Common myeloid progenitor, CD34-positive (primary cell): ENCODE data around the gene LGALS3BP.
A peak's percentile ranks its signal among the peaks of the same experiment; 100 is the strongest.

Experiments
- CTCF ChIA-PET: fragments of 350-600 bp; sonication (Branson Sonifier 250); formaldehyde crosslinking; loops from one replicate; lab custom pipeline; 2021; ENCODE audit warnings: antibody characterized with exemption; lab: Charles Lee
- POLR2A ChIA-PET: fragments of 350-600 bp; sonication (Branson Sonifier 250); formaldehyde crosslinking; loops from one replicate; lab custom pipeline; 2021; ENCODE audit warnings: antibody characterized with exemption; lab: Charles Lee
- DNase-seq, 3 donors: peaks; one replicate each; pipeline versions ENCODE4 v3.0.0 to v3.0.0-alpha.2; 2013
- H3K27ac ChIP-seq, 2 experiments: 1 replicate in 1 of 2; 2 replicates in 1 of 2; pipeline ENCODE4 v1.7.0; 2013; ENCODE audit warnings: inconsistent platforms in 2 of 2, low read length in 2 of 2, mild to moderate bottlenecking in 2 of 2, low read depth in 1 of 2, moderate library complexity in 1 of 2; ENCODE audit not compliant: severe bottlenecking in 2 of 2, insufficient read depth in 1 of 2, poor library complexity in 1 of 2
- H3K27me3 ChIP-seq, 5 experiments: replicated peaks in 2 of 5; 1 replicate in 3 of 5; 2 replicates in 2 of 5; pipeline versions ENCODE4 v1.6.1 to v1.7.0; 2013; ENCODE audit warnings: low read length in 4 of 5, mild to moderate bottlenecking in 2 of 5, moderate library complexity in 2 of 5, inconsistent platforms in 1 of 5; ENCODE audit not compliant: insufficient read depth in 5 of 5, control insufficient read depth in 4 of 5
- H3K36me3 ChIP-seq, 4 experiments: 1 replicate in 2 of 4; 2 replicates in 2 of 4; pipeline versions ENCODE4 v1.6.1 to v1.7.0; 2013; ENCODE audit warnings: low read length in 3 of 4, control low read depth in 1 of 4, mild to moderate bottlenecking in 1 of 4; ENCODE audit not compliant: control insufficient read depth in 4 of 4, insufficient read depth in 4 of 4
- H3K4me1 ChIP-seq, 4 experiments: 1 replicate in 3 of 4; 2 replicates in 1 of 4; pipeline versions ENCODE4 v1.6.1 to v1.7.1; 2013; ENCODE audit warnings: low read length in 3 of 4, mild to moderate bottlenecking in 3 of 4, control low read depth in 1 of 4, inconsistent platforms in 1 of 4, moderate library complexity in 1 of 4; ENCODE audit not compliant: control insufficient read depth in 4 of 4, insufficient read depth in 4 of 4; ENCODE audit errors: control extremely low read depth in 1 of 4
- H3K4me3 ChIP-seq, 7 experiments: 1 replicate in 4 of 7; 2 replicates in 3 of 7; pipeline versions ENCODE4 v1.5.1 to v1.7.0; 2013; ENCODE audit warnings: mild to moderate bottlenecking in 7 of 7, low read length in 6 of 7, moderate library complexity in 6 of 7, inconsistent platforms in 2 of 7, low read depth in 2 of 7, control low read depth in 1 of 7; ENCODE audit not compliant: insufficient read depth in 4 of 7, control insufficient read depth in 1 of 7; ENCODE audit errors: extremely low read depth in 1 of 7
- H3K9me3 ChIP-seq, 5 experiments: 1 replicate in 4 of 5; 2 replicates in 1 of 5; pipeline versions ENCODE4 v1.6.1 to v1.7.1; 2013; ENCODE audit warnings: low read length in 4 of 5, mild to moderate bottlenecking in 2 of 5, inconsistent platforms in 1 of 5, low read depth in 1 of 5, moderate library complexity in 1 of 5; ENCODE audit not compliant: control insufficient read depth in 4 of 5, insufficient read depth in 2 of 5; ENCODE audit errors: control extremely low read depth in 1 of 5
- WGBS: methylation state at CpG from one replicate; pipeline ENCODE4 v1.1.5; 2013; ENCODE audit not compliant: insufficient coverage; 5-methylcytosine and 5-hydroxymethylcytosine counted together

Gene LGALS3BP

DNA sequence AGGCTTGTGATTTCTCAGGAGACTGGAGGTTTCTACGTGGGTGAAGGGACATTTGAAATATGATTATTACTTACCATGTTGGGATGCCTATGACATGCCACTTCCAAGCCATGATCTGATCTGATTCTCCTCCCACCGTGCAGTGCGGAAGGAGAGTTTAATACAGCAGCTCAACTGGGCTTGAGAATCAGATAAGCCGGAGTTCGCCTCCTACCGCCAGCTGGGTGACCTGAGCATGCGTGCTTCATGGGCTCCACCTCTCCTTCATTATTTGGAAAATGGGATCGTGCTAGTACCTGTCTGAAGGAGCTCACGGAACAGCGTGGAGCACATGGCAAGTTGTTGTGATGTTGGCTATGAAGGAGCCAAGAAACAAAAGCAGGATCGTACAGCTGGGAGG is 42.2 kb downstream of the LGALS3BP start:
- Histone ChIP-seq H3K9me3 (no peaks in the 10 kb centered on the region), H3K4me3 (no peak overlapping the region), H3K27ac (no peak overlapping the region), H3K36me3 (no peaks in the 10 kb centered on the region), H3K4me1 (peaks cover 0 to 17% (median 13%) of the 10 kb centered on the region in 4 experiments), H3K27me3 (no peaks in the 10 kb centered on the region)
- WGBS, result 94% methylated on average over 10 of the region's 11 CpGs
- CTCF ChIA-PET, result interaction anchor here (1.1 to 1.6 kb wide), 2 partner anchors 10 to 34 kb away, joined by 3 to 6 read pairs; no protein-coding TSS in a partner anchor
- DNase-seq, result no peak
- POLR2A ChIA-PET, result interaction anchor here (0.9 kb wide), 1 partner anchor 66 kb away, joined by 3 read pairs; no protein-coding TSS in a partner anchor

DNA sequence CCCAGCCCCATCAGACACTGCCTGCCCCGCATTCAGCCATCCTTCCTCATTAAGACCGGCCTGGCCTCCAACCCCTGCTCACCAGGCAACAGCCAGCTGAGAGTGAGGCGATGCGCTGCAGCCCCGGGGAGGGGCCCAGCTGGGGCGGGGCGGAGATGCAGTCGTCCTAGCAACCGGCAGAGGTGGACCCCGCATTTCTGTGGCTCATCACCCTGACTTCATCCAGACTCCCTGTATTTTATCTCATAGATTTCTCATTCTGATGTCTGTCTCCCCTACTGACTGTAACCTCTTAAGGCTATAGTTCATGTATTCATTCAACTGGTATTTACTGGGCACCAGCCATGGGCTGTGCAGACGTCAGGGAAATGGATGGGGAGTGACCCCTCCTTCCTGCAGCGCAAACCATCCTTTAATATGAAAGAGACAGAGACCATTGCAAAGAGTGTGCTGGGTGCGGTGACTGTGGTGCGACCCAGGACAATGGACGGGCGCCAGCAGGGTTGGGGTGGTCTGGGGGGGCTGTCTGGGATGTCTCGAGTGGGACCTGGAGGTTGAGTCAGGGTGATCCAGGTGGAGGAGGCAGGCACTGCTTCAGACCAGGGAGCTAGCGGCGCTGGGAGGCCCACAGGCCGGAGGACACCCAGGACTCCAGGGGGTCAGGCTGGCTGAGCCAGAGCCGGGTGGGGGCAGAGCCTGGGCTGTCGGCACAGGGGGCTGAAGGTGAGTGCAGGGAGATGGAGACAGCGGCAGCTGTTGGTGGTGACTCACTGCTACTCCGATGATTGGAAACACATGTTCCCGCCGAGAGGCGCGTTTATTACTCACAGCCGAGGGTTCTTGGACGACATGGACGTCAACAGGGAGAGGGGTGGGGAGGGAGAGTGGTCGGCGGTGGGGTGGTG is 44.1 kb downstream of the LGALS3BP start:
- H3K4me3 ChIP-seq, result no peak overlapping the region
- no peak overlapping the region for H3K27ac ChIP-seq
- H3K27me3 ChIP-seq, result no peaks in the 10 kb centered on the region
- H3K9me3 ChIP-seq, result no peaks in the 10 kb centered on the region
- POLR2A ChIA-PET, result no interaction called here
- no peaks in the 10 kb centered on the region for H3K36me3 ChIP-seq
- 97% methylated on average over 28 of the region's 33 CpGs for WGBS
- H3K4me1 ChIP-seq, result peaks cover 0 to 17% (median 13%) of the 10 kb centered on the region in 4 experiments
- no peak for DNase-seq
- CTCF ChIA-PET, result no interaction called here

DNA sequence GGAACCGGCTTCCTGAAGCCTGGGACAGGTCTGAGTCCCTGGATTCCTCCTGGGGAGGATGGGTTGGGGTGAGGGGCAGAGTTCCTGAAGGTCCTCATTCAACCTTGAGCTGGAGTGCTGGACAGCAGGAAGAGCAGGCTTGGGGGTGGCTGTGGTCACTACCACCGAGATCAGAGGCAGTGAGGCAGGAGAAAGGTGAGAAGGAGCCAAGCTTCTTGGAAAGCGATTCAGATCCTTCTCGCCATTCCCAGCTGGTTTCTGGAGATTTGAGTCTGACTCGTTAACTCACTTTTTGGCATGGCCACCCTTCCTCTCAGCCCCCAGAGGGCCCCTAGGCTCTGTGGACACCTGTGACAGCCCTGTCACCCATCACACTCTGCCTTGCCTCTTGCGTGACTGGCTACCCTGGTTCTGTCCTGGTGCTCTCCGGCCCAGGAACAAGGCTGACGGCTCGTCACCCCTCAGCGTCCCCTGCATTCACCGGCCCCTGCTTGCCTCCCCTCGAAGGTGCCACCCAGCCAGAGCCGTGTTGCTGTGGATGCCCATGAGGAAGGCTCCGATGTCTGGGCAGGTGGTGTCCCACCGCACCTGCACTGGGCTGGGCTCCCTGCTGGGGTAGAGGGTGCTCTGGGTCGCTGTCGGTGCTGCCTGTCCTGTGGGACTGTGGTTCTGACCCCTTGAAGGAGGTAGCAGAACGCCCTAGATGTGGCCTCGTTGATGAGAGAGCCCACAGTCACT is 44.9 kb downstream of the LGALS3BP start:
- POLR2A ChIA-PET, result no interaction called here
- H3K4me3 ChIP-seq, result no peak overlapping the region

DNA sequence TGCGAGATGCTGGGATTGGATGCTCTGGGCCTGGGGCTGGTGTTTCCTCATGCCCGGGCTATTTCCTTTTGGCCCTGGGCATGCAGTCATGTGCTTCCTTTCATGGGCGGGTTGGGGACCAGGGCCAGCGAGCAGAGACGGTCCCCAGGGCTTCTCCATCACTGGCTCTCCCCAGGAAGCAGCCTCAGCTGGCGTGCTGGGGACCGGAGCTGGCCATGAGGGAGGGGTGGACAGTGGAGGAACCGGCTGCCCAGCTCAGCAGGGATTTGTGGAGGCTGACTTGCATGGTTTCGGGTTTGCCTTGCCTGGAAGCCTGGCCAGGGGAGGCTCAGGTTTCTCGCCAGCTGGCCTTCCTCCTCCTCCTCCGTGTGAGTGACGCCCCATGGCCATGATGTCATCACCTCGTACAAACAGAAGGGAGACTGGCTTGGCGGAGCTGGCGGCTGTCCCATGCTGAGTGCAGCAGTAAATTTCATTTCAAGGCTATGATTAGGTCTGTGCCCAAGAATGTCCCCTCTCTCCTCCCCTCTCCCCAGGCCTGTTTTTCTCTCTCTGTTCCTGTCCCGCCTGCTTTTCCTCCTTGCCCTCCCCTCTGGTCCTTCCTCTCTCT is 45.7 kb downstream of the LGALS3BP start:
- Histone ChIP-seq H3K36me3 (no peaks in the 10 kb centered on the region), H3K4me1 (peaks cover 0 to 17% (median 13%) of the 10 kb centered on the region in 4 experiments), H3K27me3 (no peaks in the 10 kb centered on the region), H3K9me3 (no peaks in the 10 kb centered on the region), H3K27ac (no peak overlapping the region), H3K4me3 (peak overlapping the region in 1 of 7 experiments; percentile 32)
- CTCF ChIA-PET, result interaction anchor here (0.7 to 1.5 kb wide), 2 partner anchors 38 to 72 kb away, joined by 3 read pairs; no protein-coding TSS in a partner anchor
- POLR2A ChIA-PET, result interaction anchor here (0.9 kb wide), 1 partner anchor 9 kb away, joined by 4 read pairs; the partner anchor contains the start of gene TIMP2
- WGBS, result 46% methylated on average over 15 of the region's 16 CpGs
- DNase-seq, result peak in 2 of 3 donors; percentile 62 to 64

More for the DNA sequence above, 44.9 kb downstream of the LGALS3BP start:
- DNase-seq, result no peak
- 95% methylated on average over 15 of the region's 19 CpGs for WGBS
- H3K27ac ChIP-seq, result no peak overlapping the region
- no peaks in the 10 kb centered on the region for H3K27me3 ChIP-seq
- no peaks in the 10 kb centered on the region for H3K9me3 ChIP-seq
- peaks cover 0 to 17% (median 13%) of the 10 kb centered on the region in 4 experiments for H3K4me1 ChIP-seq
- CTCF ChIA-PET, result interaction anchor here (0.7 to 1.5 kb wide), 2 partner anchors 37 to 72 kb away, joined by 3 read pairs; no protein-coding TSS in a partner anchor
- no peaks in the 10 kb centered on the region for H3K36me3 ChIP-seq

DNA sequence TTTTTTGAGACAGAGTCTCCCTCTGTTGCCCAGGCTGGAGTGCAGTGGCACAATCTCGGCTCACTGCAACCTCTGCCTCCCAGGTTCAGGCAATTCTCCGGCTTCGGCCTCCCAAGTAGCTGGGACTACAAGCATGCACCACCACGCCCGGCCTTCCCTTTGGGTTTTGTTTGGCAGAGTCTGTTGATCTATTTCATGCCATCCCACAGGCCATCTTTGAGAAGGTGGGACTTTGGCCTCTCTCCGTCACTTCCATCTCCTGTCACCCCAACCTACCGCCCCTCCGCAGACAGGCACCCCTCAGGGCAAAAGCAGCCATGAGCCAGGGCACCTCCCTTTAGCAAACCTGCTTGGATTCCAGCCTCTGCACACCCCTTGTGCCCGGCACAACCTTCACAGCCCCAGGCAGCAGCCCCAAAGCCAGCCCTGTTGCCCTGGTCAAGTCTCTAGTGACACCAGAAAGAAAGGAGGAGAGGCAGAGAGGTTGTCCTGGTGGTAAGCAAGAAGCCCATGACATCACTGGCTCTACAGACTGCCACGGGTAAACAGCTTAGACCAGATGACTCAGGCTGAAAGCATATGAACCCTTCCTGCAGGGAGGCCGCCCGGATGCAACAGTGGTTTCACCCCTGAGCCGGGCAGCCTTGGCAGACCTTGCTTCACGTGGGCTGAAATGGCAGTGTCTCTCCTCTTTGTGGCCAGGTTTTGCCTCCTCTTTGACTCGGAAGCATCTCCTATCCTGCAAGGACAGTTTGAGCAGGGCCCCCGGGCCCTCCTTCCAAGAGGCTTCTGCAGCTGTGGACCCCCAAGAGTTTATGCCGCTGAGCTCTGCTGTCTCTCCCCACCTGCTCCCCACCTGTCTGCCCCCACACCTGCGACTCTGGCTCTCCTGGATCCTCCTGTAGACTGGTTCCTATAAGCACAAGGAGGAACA is 46.4 kb downstream of the LGALS3BP start:
- Histone ChIP-seq H3K27me3 (no peaks in the 10 kb centered on the region), H3K36me3 (no peaks in the 10 kb centered on the region), H3K4me3 (no peak overlapping the region), H3K4me1 (peaks cover 0 to 17% (median 13%) of the 10 kb centered on the region in 4 experiments), H3K27ac (no peak overlapping the region), H3K9me3 (no peaks in the 10 kb centered on the region)
- ChIA-PET POLR2A (interaction anchor here (0.9 kb wide), 1 partner anchor 8 kb away, joined by 4 read pairs; the partner anchor contains the start of gene TIMP2), CTCF (interaction anchor here (1.5 kb wide), 1 partner anchor 38 kb away, joined by 3 read pairs; no protein-coding TSS in a partner anchor)
- WGBS, result 85% methylated on average over 16 of the region's 18 CpGs
- DNase-seq, result peak in 2 of 3 donors; percentile 59 to 75
